HG02970 (cell line): ENCODE measurements around the gene KDM1A.

ENCODE experiments used
- ATAC-seq: cut with Tn5 transposase; IDR thresholded peaks from one replicate; pipeline ENCODE4 v1.9.1; 2021; ENCODE audit warnings: mild to moderate bottlenecking, moderate library complexity, moderate number of reproducible peaks; ENCODE audit not compliant: unreplicated experiment, low FRiP score

KDM1A gene

GRCh38 chr1:23065385-23065784, 46.1 kb downstream of the KDM1A start:
- ATAC-seq = no peak

GRCh38 chr1:23066075-23066474, 46.8 kb downstream of the KDM1A start:
- no peak for ATAC-seq

- no peak for ATAC-seq
Observed at GRCh38 chr1:23069149-23069548, 49.9 kb downstream of the KDM1A start.

DNA sequence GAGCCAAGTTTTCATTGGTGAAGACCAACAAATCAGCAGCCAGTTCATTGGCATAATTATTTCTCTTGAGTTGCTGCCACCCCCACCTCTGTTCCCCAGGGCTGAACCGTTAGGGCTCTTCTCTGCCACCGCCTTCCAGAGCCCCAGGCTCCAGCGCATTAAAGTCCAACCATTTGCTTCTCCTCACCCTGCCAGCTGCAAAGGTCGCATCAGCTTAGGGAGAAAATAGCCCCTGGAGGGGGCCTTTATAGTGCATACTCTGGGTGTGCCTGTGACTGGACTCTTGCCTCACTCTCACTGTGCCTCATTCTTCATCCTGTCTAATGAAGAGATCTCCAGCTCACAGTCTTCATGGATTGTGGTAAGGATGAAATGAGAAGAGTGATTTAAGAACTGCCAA, 50.4 kb downstream of the KDM1A start:
- ATAC-seq = no peak

DNA sequence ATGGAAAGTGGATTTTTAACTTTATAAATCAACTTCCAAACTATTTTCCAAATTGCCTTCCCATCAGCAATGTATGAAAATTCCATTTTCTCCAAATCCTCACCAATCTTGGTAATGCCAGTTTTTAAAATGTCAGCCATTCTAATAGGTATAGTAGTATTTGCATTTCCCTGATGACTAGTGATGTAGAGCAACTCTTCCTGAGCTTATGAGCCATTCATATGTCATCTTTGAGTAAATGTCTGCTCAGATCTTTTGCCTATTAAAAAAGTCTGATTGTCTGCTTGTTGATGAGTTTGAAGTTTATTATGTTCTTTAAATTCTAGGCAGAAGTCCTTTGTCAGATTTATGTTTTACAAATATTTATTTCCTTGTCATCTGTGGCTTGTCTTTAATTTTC, 54.7 kb downstream of the KDM1A start:
- no peak for ATAC-seq

- no peak for ATAC-seq
Observed at GRCh38 chr1:23079025-23079424, 59.8 kb downstream of the KDM1A start.

DNA sequence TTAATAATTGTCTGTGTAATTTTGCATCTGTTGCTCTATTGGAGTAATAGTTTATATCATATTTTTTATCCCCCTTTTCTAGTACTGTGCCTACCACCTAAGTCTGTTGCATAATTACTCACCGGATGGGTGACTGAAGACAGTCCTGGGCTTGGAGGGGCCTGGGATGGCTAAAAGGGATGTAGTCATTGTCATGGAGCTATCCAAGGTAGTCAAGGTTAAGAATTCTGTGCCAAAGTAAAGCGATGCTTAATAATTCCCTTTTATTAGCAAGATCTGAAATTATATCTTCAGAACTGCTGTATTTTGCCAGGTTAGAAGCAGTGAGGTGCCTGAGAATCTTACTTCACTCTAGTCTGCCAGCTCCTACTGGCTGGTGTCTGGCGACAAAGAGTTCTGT, 61.6 kb downstream of the KDM1A start:
- ATAC-seq = no peak

DNA sequence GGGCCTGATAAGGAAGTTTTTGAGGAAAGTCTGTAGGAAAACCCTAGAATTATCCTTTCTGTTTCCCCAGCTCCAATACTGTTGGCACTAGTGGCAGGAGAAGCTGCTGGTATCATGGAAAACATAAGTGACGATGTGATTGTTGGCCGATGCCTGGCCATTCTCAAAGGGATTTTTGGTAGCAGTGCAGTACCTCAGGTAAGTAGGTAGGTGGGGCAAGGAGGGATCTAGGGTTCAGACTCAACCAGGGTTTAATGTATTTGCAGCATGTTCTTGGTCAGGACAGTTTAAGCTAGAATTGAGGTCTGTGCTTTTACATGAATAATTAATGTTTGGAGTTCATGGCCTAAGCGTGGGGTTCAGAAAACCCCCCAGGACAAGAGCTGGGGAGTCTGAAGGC, 62.1 kb downstream of the KDM1A start:
- no peak for ATAC-seq

GRCh38 chr1:23083714-23084480, 64.6 kb downstream of the KDM1A start:
- ATAC-seq = no peak

DNA sequence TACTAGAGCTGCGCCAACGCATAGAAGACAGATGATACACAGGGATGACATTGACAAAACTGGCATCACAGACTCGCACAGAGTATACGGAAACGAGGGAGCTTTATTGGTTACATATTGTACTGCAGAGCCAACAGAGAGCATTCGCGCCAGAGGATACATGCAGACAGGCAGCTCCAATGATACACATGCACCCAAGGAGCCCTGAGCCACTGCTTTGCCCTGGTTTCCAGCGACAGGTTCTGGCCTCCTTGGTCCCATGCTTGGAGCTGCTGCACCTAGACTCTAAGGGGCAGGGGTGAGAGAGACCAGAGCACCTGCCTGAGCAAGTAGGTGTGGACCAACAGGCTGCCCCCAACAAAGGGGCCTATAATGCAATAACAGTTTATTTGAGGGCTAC, 65.6 kb downstream of the KDM1A start:
- no peak for ATAC-seq

GRCh38 chr1:23085696-23086095, 66.4 kb downstream of the KDM1A start:
- ATAC-seq = no peak

DNA sequence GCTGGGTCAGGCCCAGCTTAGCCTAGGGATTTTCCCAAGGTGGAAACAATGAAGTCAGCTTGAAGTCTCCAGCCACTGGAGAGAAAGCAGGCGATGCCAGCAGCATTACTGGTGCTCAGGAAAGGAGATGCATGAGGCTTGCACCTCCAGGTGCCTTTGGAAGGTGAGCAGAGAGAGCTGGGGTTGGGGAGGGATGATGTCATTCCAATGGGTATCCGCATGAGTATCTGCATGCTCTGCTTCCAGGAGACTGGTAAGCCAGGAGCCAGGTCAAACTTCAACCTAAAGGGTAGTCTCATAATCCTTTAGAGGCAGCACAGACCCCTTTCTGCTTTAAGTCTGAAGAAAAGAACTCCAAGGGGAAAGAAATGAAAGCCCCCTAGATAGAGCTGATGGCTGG, 68.8 kb downstream of the KDM1A start:
- no peak for ATAC-seq

- no peak for ATAC-seq
Observed at GRCh38 chr1:23090056-23090455, 70.8 kb downstream of the KDM1A start.

GRCh38 chr1:23091545-23091944, 72.3 kb downstream of the KDM1A start:
- no peak for ATAC-seq

GRCh38 chr1:23092447-23092846, 73.2 kb downstream of the KDM1A start:
- ATAC-seq = no peak

DNA sequence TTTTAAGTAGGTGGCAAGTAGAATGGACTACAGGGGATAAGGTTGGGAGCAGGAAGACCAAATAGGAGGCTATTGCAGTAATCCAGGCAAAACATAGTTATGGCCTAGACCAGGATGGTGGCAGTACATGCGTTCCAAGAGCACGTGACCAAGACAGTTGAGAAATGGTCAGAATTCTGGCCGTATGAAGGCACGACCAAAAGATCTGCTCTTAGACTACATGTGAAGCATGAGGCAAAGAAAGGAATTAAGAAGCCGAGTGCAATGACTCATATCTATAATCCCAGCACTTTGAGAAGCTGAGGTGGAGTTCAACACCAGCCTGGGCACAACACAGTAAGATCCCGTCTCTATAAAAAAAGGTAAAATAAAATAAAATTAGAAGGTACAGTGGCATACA, 78.0 kb downstream of the KDM1A start:
- ATAC-seq = no peak

- ATAC-seq = no peak
Observed at GRCh38 chr1:23098463-23099170, 79.3 kb downstream of the KDM1A start.

DNA sequence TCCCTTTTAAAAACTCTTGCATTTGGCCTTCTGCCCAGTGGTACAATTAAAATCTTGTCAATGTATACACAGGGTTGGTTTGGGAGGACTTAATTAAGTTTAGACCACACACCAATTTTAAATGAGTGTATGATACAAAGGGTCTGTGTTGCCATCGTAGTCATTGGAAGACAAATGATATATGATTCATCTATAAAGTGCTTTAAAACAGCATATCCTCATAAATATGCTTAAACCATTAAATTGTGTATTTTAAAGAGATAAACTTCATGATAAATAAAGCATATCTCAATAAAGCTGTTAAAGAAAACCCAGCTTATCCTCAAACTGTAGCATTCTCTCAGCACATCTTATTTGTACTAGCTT, 79.9 kb downstream of the KDM1A start:
- no peak for ATAC-seq

DNA sequence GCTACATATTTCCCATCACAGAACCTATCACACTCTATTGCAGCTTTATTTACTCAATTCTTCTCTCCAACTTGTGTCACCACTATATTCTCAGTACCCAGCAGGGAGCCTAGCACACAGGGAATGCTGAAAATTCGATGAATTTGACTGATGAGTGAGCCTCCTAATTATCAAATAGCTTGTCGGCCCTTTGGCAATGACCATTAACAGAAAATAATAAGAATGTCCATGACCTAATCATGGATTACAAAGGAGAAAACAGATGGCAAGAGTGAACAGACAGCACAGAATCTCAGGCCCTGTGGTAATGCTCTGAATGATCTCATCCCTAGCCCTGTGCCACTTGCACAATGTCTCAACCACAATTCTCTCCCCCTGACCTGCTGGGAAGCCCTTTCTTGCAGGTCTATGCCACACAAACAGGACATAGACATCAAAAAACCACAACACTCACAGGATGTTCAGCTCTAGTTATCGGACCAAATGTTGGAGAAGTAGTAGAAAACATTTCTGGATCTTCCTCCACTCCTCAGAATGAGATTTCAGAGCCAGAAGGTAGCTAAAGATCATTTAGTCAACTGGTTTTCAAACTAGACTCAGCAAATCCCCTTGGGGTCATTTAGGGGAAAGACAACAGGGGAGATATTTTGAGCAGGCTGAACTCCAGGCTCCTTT, 80.9 kb downstream of the KDM1A start:
- no peak for ATAC-seq

DNA sequence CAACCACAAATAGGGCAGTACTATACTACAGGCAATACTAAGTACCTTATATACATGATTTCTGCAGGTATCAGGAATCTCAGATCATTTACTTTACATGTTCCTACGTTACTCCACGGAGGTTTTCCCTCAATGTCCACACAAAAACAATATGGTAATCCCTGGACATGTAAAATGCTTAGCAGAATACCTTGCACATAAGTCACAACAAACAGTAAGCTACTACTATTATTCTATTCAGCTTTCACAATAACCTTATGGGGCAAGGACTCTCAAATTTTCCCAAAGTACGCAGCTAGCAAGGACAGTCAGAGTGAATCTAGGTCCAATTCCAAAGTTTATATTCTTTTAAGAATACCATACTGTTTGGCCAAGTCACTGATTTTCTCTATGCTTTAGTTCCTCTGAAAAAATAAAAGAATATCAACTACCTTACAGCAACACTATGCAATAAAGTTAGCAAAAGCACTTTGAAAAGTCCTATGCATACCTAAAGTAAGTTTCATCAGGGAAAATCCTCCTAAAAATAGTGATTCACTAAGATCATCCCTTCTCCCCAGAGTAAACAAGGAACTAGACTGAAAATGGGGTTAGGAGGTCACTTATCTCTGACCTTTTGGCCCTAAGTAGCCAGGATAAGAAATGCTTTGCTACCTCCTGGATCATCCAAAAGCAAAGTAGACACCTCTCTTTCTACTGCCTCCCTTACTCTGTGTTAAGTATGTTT, 82.0 kb downstream of the KDM1A start:
- no peak for ATAC-seq

- ATAC-seq = no peak
Observed at GRCh38 chr1:23101887-23102286, 82.6 kb downstream of the KDM1A start.
